Psoas muscle (tissue), 8 donors: ENCODE measurements around the gene SPANXD. TPM values are rescaled to one million over a fixed set of nuclear protein-coding genes. Genes with fewer than 3 reads are reported as not detected.
"Not testable (repeated sequence)": the region's sequence is repeated elsewhere in the genome, so short reads cannot be mapped to it uniquely, and the experiment has no call there.

Source experiments
- ATAC-seq, 4 donors: fragments of 200-7000 bp; cut with Tn5 transposase; one replicate each; pipeline ENCODE4 v1.9.1; 2020; ENCODE audit warnings: moderate library complexity in 3 of 4, mild to moderate bottlenecking in 2 of 4
- DNase-seq, 2 donors: peaks; one replicate each; pipeline ENCODE4 v3.0.0-alpha.2; 2020
- H3K27ac ChIP-seq: fragments of 200-600 bp; one replicate; pipeline ENCODE4 v1.8.0; 2022
- H3K27me3 ChIP-seq, 3 donors: fragments of 200-600 bp in 1 of 3; one replicate each; pipeline versions ENCODE4 v1.6.1 to v1.8.0; 2013 to 2022; ENCODE audit warnings: low read length in 2 of 3, mild to moderate bottlenecking in 2 of 3, moderate library complexity in 1 of 3; ENCODE audit not compliant: insufficient read depth in 3 of 3
- H3K36me3 ChIP-seq, 2 donors: fragments of 200-600 bp in 1 of 2; one replicate each; pipeline versions ENCODE4 v1.6.1 to v1.8.0; 2013 to 2022; ENCODE audit warnings: low read depth in 1 of 2, mild to moderate bottlenecking in 1 of 2, moderate library complexity in 1 of 2; ENCODE audit not compliant: insufficient read depth in 1 of 2
- H3K4me1 ChIP-seq: fragments of 200-600 bp; one replicate; pipeline ENCODE4 v1.8.0; 2022
- H3K4me3 ChIP-seq: fragments of 200-600 bp; one replicate; pipeline ENCODE4 v1.8.0; 2022; ENCODE audit warnings: mild to moderate bottlenecking
- H3K9me3 ChIP-seq: fragments of 200-600 bp; one replicate; pipeline ENCODE4 v1.8.0; 2022
- CTCF ChIP-seq: fragments of 200-600 bp; IDR thresholded peaks from one replicate; pipeline ENCODE4 v1.8.0; 2022; ENCODE audit warnings: antibody characterized with exemption
- WGBS, 3 donors: extraction: QIAGEN DNeasy Blood & Tissue Kit; methylation state at CpG; one replicate each; pipeline versions ENCODE4 v1.1.6 to v1.1.7; 2013; 5-methylcytosine and 5-hydroxymethylcytosine counted together
- intact Hi-C, 2 donors: fragments of 100-400 bp; cut with DNase I; formaldehyde crosslinking; loops; one replicate each; pipeline versions ENCODE4 v1.11.0 to v1.14.2; 2022
- long read RNA-seq, 2 donors: library from polyadenylated mRNA; unstranded; transcript quantifications; one replicate each; pipeline ENCODE4 v2.0.0, GENCODE V29; 2021
- polyA plus RNA-seq, 3 donors: library from polyadenylated mRNA; stranded (reverse); fragments of 200-250 nt; gene quantifications; one replicate each; pipeline ENCODE4 v1.2.3, GENCODE V29; 2013
- total RNA-seq, 4 donors: library from RNA; stranded (reverse); fragmentation: NEBNext Ultra II Directional in 2 of 4; extraction: Animal tissue kit (Norgen Biotek cat#: 25700) in 2 of 4; gene quantifications; one replicate each; pipeline versions ENCODE4 v1.2.1 to v1.2.4, GENCODE V29; 2021 to 2023
- donor health status: healthy with polysubstance abuse.
- donor health status: DM: no; HTN: no; CAD: no; lungs with moderate emphysema.
- donor health status: Bipolar disorder and iron deficiency.
- donor health status: healthy.
- donor health status: DM: yes; HTN: yes; CAD: no.
- donor health status: DM: no; HTN: no; CAD: no.
- donor health status: DM: no; HTN: no; CAD: no.
- donor health status: DM: yes; HTN: yes; CAD: no.

Gene SPANXD
- total RNA-seq (not detected), polyA plus RNA-seq (not detected)
- long read RNA-seq, donor 1, result 0 reads
- long read RNA-seq, donor 2, result 0 reads

GRCh38 chrX:141698639-141699038 lies at the start of gene SPANXD:
TSS of gene SPANXD (minus strand) at chrX:141698739. CDS start at chrX:141698405, 334 bp downstream.
- DNase-seq, intact Hi-C loops, H3K27ac ChIP-seq, H3K4me1 ChIP-seq, H3K4me3 ChIP-seq, H3K9me3 ChIP-seq, ATAC-seq, H3K27me3 ChIP-seq, H3K36me3 ChIP-seq: not testable (repeated sequence)
- WGBS, 3 donors, result 61% methylated on average over 2 of the region's 8 CpGs; no CpG with 5 or more reads in 2 of the 3 donors

GRCh38 chrX:141742666-141743065 lies 44.1 kb upstream of the SPANXD start:
- no peaks in the 10 kb centered on the region for H3K9me3 ChIP-seq
- H3K27me3 ChIP-seq, result no peaks in the 10 kb centered on the region
- ATAC-seq, result no peak
- H3K4me3 ChIP-seq, result no peak overlapping the region
- no peak for DNase-seq
- H3K27ac ChIP-seq, result no peak overlapping the region
- WGBS, 3 donors, result 56 to 76% (median 75%) methylated on average over 3 of the region's 3 CpGs
- TF ChIP-seq CTCF, result no peak
- H3K4me1 ChIP-seq, result no peaks in the 10 kb centered on the region
- intact Hi-C loops, result no loop called here
- no peaks in the 10 kb centered on the region for H3K36me3 ChIP-seq

GRCh38 chrX:141736656-141737055 lies 38.1 kb upstream of the SPANXD start:
- no peak overlapping the region for H3K4me3 ChIP-seq
- H3K36me3 ChIP-seq, result no peaks in the 10 kb centered on the region
- no peak overlapping the region for H3K27ac ChIP-seq
- H3K4me1 ChIP-seq, result no peaks in the 10 kb centered on the region
- no peak for ATAC-seq
- DNase-seq, result no peak
- WGBS, 3 donors, result 72 to 89% (median 86%) methylated on average over 3 of the region's 3 CpGs
- no peaks in the 10 kb centered on the region for H3K9me3 ChIP-seq
- intact Hi-C loops, result no loop called here
- no peak for TF ChIP-seq CTCF
- H3K27me3 ChIP-seq, result no peaks in the 10 kb centered on the region

- H3K27me3 ChIP-seq, result no peaks in the 10 kb centered on the region
- no peak overlapping the region for H3K4me3 ChIP-seq
- no peaks in the 10 kb centered on the region for H3K9me3 ChIP-seq
- no peaks in the 10 kb centered on the region for H3K4me1 ChIP-seq
- H3K36me3 ChIP-seq, result no peaks in the 10 kb centered on the region
- intact Hi-C loops, result no loop called here
- DNase-seq, result no peak
- 33 to 60% (median 44%) methylated on average over 2 of the region's 2 CpGs for WGBS, 3 donors
- ATAC-seq, result no peak
- no peak overlapping the region for H3K27ac ChIP-seq
- no peak for TF ChIP-seq CTCF
These were observed 34.8 kb upstream of the SPANXD start for GRCh38 chrX:141733371-141733770.

GRCh38 chrX:141732031-141732430 lies 33.5 kb upstream of the SPANXD start:
- ATAC-seq (no peak), DNase-seq (no peak)
- no peaks in the 10 kb centered on the region for H3K9me3 ChIP-seq
- H3K27me3 ChIP-seq, result no peaks in the 10 kb centered on the region
- H3K36me3 ChIP-seq, result no peaks in the 10 kb centered on the region
- no peak for TF ChIP-seq CTCF
- H3K27ac ChIP-seq, result no peak overlapping the region
- WGBS, 3 donors, result 70 to 90% (median 82%) methylated on average over 2 of the region's 2 CpGs
- no peak overlapping the region for H3K4me3 ChIP-seq
- intact Hi-C loops, result no loop called here
- H3K4me1 ChIP-seq, result no peaks in the 10 kb centered on the region
